HG02798 (cell line): Measurements from ENCODE around the gene FBXL7.

Experiments
- ATAC-seq: cut with Tn5 transposase; IDR thresholded peaks from one replicate; pipeline ENCODE4 v1.9.1; 2021; ENCODE audit warnings: mild to moderate bottlenecking; ENCODE audit not compliant: unreplicated experiment, poor library complexity

FBXL7 gene

DNA sequence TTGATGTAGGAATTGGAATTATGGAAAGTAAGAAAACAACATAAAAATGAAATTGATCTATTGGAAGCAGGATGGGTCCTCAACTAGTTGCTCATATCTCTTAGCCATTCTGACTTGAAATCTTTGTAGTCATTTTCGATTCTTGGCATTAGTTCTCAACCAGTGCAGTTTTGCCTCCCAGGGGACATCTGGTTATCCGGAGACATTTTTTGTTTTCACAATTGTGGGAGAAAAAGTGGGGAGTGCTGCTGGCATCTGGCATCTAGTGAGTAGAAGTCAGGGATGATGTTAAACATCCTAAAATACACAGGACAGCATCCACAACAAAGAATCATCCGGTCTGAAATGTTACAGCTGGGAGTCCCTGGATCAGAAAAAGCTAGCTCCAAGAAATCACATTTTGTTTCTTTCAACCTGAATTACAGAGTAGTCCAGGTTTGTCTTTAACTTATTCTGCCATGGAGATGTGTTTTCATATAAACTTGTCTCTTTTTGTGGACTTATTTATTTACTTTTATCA is 74.9 kb downstream of the FBXL7 start:
- no peak for ATAC-seq

DNA sequence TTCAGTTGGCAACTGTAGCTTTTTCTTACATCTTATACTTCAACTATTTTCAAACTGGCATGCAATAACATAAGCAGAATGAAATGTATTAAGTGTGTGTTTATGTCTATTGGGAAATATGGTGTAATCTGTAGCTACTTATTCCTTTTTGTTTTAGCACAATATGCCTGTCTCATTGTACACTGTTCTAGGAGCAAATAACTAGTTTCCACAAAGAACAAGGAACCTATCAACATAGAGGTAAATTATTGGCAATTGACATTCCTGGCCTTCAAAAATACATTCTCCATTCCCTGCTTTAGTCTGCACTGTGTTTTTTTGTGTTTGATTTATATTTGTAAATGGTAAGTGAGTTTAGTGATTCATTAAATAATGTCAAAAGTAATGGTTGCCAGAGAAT is 75.7 kb downstream of the FBXL7 start:
- no peak for ATAC-seq

DNA sequence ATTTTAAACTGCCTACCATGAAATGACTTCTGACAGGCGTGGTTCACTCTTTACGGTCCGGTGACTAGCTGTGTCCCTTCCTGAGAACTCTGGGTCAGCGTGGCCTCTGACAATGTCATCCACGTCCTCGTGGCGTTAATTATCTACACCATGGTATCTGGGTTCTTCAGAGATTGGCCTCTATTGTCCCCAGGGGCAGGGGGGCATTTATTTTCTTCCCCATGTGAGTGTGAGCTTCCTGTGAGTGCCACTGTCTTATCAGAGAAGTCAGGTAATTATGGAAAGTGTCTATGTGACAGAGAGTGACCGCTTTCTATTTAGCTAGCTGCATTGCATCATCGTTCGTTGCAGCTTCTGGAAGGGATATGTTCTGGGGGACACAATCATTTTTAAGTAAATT is 77.2 kb downstream of the FBXL7 start:
- ATAC-seq, result no peak

DNA sequence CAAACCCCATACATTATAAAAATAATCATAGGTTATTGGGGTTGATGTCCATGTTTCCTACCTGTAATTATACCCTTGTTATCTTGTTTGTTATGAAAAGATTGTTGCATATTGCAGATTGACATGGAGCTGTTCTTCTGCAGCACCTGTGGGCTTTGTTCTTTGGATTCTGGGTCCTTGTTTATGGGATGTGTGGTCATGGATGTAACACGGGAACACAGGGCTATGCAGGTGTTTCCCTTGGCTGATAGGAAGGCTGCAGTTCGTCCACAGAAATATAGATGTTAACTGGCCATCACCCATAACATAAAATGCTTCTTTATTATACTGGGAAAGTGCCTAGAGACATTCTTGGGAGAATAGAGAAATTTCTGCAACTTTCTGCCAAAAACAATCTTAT is 77.9 kb downstream of the FBXL7 start:
- no peak for ATAC-seq

DNA sequence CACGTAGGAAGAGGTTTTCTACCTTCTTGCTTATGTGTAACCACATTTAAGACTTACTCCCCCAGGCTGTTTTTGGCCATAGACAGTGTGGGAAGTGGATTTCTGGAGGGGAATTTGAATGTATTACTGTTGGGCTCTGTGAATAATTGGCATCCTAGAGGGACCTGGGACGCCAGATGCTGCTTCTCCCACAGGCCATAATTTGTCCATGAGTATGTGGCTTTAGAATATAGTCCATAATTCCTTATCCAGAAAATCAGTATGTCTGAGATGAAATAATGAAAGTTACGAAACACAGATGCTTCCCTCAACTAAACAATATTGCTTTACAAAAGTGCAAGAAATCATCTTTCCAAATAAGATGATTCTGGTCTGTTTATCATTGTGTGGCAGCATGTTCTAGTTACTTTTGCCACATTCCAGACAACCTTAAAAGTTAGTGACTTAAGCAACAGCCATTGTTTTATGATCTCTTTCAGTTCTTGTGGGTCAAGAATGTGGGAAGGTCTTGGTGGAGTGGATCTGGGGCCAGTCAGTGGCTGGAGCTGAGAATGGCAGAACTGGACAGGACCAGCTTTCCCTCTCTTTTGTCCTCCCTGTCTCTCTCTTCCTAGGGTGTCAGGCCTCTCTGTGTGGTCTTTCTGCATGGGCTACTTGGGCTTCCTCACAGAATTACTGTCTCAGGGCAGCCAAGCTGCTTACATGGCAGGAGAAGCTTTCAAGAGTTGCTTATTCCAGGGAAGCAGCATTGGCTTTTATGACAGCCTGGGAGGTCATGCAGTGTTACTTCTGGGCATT is 79.4 kb downstream of the FBXL7 start:
- ATAC-seq, result no peak

DNA sequence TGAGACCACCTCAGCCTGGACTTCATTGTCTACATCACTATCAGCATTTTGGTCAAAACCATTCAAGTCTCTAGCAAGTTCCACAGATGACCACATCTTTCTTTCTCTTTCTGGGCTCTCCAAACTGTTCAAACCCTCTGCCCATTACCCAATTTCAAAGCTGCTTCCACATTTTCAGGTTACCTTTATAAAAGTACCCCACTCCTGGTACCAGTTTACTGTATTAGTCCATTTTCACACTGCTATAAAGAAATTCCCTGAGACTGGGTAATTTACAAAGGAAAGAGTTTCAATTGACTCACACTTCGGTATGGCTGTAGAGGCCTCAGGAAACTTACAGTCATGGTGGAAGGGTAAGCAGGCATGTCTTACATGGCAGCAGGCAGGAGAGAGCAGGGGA is 84.5 kb downstream of the FBXL7 start:
- no peak for ATAC-seq

DNA sequence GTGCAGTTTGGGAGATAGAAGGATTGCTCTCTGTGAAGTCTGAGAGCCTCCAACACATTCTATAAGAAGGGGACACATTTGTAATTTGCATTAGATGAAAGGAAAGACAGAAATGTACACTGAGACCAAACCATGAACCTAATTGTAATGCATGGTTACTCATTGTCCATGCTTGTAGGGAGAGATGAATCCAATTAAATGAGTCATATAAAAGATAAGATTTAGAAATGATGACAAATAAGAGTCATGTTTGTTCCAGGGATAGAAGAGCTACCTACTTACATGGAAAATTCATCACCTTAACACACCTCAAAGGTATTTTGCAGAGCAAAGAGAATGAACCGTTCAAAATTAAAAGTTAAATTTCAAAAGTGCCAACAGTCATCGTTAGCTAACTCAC is 85.1 kb downstream of the FBXL7 start:
- no peak for ATAC-seq

DNA sequence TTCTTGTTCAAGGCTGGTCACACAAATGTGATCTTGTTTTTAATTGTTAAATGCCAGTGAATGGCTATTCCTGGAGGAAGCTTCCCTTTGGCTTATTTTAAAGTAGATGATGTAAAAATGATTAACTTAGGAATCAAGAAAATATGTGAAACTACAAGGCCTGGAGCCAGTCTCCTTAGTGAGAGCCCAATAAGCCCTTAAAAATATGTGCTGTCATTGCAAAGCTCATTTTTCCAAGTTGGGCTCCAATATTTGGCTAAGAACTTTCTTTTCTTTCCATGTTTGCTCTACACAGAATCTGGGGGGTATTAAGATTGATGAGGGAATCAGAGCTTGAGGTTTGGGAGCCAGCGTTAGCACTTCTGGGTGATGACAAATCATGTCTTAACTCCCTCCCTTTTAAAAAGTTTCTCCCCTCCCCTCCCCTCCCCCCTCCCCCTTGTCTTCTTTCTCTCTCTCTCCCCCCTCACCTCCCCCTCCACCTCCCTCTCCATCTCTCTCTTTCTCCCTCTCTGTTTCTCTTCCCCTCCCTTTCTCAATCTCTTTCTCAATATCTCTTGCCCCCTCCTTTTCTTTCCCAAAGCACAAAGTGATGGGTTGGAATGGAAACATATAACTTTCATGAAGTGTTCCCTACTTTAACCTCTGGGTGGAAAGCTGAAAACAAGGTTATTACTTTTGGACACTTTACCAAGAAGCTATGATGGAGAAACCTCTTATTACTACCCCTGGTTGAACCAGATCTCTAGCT is 86.0 kb downstream of the FBXL7 start:
- ATAC-seq, result no peak

DNA sequence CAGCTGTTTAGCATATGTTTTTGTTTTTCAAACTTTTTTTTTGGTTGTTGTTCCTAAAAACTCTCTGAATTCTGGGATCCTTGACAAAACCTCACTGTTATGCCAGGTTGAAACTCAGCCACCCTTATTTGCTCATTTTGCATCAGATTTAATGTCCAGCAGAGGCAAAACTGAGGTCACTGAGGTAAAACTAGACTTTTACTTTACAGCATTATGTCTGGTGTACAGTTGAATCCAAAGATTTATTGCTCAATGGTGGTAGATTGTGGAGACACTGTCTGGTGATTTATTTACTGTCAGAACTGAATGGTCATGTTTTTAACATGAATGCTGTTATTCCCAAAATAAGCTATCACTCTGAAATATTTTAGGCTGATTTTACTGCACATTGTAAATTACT is 87.9 kb downstream of the FBXL7 start:
- no peak for ATAC-seq

DNA sequence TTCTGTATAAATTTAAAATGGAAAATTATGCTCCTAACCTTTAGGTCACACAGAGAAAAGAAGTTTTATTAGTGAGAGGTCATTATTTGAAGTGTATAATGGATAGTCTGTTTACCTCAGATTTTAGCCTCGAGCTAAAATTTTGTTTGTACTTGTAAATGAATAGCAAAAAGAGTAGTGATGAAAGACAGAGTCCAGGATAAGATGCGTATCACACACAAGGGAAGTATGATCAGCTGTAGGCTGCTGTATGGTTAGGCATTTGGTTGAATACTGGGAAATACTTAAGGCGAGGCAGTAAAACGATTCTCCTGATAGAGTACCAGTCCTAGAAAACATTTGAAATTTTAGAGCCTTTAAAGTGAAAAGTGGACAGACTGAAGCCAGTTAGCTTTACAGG is 92.7 kb downstream of the FBXL7 start:
- ATAC-seq, result no peak

DNA sequence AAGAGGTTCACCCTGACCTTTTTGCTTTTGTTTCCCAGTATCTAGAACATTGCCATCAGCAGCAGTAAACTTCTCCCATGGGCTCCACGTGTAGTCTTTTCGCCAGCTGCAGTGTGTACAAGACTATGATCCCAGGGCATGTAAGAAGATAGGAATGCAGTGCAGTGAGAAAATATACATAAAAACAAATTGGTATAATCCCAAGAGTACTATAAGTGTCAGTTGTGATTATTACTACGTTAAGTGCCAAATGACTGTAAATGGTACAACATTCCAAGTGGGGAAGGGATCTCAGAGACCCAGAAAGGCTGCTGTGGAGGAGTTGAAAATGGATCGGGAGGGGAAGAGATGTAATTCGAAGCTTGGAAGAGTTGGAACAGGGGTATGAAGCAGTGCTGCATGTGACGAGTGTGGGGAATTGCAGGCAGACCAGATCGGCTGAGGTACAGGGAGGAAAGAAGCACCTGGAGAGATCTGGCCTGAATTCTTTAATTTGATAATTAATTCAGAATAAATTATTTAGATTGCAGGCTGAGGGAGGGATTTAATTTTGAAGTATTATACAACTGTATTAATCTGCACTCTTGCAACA is 95.1 kb downstream of the FBXL7 start:
- no peak for ATAC-seq

DNA sequence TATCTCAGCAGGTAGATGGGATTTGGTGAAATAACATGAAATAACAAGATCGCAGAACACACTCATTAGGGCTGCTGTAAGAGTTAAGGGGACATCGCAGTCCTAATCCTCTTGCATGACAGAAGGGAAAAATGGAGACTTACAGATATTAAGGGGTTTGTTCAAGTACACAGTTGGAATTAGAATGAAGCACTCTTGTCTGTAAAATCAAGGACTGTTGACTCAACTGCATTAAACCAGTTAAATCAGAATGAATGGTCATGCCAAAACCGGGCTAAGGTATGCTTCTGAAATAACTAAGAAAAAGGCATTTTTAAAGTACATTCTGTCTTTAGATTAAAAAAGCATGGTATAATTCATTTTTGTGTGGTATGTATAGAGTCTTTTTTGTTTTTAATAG is 95.9 kb downstream of the FBXL7 start:
- no peak for ATAC-seq

DNA sequence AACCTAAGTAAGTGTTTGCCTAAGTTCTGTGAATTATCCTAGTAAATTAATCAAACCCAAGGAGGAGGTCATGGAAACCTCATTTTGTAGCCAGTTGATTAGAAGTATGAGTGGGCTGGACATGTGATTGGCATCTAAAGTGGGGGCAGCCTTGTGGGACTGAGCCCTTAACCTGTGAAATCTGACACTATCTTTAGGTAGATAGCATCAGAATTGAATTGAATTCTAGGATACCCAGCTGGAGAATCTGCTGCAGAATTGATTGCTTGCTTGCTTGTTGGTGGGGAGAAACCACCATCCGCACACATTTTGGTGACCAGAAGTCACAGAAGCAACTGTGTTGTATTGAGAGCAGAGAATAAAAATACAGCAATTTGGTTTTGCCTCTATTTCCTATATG is 97.0 kb downstream of the FBXL7 start:
- no peak for ATAC-seq

DNA sequence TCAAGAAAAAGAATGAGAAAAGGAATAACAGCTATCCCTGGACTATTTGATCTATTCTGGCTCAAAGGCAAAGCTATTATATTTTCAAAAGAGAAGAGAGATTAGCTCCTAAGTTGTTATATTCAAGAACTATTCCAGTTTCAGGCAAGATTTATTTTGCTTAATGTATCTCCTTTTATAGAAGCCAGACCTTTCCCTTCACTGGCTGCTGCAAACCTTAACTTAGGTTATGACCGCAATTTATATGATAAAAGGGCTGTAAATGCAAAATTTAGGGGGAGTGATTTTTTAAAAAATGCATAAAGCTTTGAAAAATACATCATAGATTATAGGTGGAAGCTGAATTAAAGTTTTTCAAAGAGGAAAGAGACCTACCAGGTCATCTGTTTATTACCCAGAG is 97.8 kb downstream of the FBXL7 start:
- no peak for ATAC-seq

DNA sequence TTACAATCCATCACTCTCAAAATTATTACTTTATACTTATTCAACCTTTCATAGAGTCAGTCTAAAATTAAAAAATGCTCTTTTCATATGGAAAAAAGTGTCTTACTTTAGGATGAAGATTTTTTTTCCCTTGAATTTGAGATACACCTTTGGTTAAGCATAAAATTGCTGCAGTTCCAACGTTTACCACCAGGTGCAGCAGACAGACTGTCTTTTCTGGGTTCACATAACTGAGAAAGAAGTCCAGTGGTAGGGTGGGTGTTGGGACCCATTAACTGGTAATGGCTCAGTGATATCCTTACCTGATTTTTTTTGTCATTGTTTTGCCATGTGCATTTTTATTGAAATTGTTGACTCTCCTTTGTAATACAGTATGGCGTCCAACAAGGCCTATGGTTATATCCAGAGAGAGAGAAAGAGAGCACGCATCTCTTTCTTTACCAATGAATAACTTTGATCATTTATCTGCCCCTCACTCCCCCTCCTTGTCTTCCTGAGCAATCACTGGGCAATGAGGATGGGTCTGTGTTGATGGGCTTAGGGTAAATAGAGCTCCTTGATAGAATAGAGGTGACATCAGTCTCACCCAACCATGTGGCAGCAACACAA is 98.4 kb downstream of the FBXL7 start:
- ATAC-seq, result peak; percentile 46

DNA sequence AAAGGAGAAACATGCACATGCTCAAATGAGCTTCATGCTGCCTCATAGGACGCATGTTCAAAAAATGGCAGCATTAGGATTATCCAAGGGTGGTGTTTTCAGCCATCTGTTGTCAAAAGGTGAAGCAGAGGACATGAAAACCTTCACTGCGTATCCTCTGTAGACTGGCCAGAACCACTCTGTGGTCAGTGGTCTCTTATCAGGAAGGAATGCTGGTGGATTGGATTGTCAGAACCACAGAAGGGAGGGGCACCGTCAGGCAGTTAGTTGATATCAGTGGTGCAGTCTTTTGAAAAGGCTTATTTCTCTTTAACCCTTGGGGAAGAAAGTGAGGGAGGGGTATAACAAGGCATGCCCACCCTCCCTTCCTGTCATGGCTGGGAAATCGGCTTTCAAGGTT is 100.1 kb downstream of the FBXL7 start:
- no peak for ATAC-seq

DNA sequence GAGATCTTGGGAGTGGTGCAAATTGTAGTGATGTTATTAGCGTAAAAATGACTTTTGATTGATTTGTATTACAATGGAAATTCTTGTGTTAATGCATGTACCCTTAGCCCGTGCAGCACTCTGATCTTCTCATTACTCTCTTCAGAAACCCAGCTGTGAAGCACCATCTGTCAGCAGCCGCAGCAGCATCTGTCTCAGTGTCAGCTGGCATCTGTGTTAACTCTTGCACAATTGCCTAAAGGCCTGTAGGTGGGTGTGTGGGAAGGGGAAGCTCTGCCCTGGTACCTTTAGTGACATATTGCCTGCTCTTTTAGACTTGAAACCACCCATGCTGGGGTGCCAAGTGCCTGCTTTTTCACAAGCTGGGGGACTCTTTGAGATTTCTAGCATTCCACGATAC is 101.3 kb downstream of the FBXL7 start:
- no peak for ATAC-seq

DNA sequence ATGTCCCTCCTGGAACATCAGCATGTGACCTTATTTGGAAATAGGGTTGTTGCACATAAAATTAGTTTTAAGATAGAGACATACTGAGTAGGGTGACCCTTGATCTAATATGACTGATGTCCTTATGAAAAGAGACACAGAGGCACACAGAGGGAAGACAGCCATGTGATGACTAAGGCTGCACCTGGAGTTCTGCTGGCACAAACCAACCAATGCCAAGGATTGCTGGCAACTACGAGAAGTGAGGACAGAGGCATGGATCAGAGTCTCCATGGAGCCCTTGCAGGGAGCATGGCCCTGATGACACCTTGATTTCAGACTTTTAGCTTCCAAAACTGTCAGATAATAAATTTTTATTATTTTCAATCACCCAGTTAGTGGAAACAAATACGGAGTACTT is 101.9 kb downstream of the FBXL7 start:
- ATAC-seq, result no peak

DNA sequence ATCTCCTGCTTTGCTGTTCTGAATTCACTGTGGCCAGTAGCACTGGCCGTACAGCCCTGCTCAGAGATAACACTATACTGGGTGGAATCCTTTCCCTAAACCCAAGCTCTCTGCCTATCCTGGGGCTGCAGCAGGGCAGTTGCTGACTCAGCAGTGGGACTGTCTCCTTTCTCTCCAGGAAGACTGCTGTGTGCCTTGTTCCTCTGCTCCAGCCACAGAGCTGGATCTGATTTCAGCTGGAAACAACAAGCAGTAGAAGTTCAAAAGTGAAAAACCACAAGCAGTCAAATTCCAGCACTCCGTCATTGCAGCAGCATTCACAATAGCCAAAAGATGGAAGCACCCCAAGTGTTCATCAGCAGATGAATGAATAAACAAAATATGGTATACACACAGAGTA is 105.0 kb downstream of the FBXL7 start:
- ATAC-seq, result no peak

DNA sequence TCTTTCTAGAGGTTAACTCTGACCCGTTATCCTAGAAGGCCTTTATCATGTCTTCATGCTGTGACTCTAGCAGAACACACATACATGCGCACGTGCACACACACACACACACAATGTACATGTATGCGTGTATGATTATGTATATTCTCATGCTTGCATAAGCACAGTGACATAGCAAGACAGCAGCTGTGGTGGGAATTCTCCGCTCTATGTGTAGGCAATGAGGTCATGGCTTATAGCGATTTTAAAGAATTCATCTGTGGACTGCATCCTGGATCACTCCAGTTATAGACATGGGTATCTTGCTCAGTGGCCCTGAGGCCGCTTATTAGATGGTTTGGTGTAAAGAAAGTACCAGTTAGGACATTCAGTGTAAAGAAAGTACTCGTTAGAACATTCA is 106.2 kb downstream of the FBXL7 start:
- no peak for ATAC-seq

DNA sequence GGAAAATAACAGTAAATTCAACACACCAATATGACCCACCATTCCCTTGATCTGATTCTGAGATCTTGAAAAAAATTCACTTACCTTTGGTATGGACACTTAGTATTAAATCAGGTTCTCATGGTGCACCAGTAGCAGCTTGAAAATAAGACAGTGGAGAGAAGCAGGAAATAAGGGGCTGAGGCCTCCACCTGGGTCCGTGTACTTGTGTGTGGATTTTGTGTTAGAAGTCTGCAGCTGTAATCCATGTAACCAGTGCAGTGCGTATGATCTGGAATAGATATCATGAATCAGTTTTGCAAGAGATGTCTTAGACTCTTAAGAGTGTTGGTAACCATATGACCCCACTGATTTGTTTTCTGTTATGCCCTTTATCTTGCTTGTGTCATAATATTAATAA is 107.1 kb downstream of the FBXL7 start:
- ATAC-seq, result no peak
